Activated T-helper 1 cell treated with anti-CD3 and anti-CD28 coated beads, Interleukin-2, amount 50 U/mL, for 16 hours (primary cell): Measurements from ENCODE around the gene MOSMO.
"Not testable (repeated sequence)": the region's sequence is repeated elsewhere in the genome, so short reads cannot be mapped to it uniquely, and the experiment has no call there.

Source experiments
- DNase-seq, 2 donors: peaks; one replicate each; pipeline ENCODE4 v3.0.0-alpha.2; 2020; ENCODE audit warnings: low read depth in 1 of 2, low spot score in 1 of 2

The MOSMO gene

GRCh38 chr16:22002047-22002446, 5.9 kb upstream of the MOSMO start:
- DNase-seq, result not testable (repeated sequence)

- DNase-seq, result no peak
Measured at GRCh38 chr16:22003195-22003594, 4.7 kb upstream of the MOSMO start.

DNA sequence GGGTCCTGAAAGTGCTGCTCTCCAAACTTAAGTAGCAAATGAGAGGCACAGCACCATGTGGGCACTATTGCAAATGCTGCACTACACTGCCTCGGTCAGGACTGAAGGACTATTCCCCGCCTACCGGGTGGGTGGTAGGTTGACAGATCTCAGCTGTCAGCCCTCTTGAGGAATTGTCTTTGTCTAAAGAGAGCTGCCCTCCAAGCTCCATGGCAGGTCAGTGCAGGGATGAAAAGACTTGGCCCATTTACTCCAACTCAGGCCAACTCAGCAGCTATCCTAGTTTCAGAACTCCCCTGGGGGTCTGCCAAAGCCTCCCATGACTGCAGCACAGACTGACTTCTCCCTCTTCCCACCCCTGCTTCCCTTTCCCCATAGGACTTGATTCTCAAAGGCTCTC, 3.6 kb upstream of the MOSMO start:
- DNase-seq, result no peak

DNA sequence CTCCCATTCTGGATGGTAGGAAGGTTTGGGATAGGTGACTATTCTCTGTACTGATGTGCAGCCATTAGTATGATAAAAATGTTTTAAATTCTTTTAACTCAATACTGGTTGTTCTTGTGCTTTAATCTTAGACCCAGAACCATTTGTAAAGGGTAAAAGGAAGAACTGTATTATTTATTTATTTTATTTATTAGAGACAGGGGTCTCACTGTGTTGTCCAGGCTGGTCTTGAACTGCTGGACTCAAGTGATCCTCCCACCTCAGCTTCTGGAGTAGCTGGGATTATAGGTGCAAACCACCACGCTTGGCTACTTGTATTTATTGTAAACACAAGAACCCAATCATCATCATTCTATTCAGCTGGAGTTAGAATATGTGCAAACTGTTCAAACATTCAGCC, 2.2 kb upstream of the MOSMO start:
- DNase-seq, result no peak

GRCh38 chr16:22006636-22007035, 1.3 kb upstream of the MOSMO start:
- no peak for DNase-seq

GRCh38 chr16:22007159-22007508, 777 bp upstream of the MOSMO start:
- DNase-seq, result no peak

DNA sequence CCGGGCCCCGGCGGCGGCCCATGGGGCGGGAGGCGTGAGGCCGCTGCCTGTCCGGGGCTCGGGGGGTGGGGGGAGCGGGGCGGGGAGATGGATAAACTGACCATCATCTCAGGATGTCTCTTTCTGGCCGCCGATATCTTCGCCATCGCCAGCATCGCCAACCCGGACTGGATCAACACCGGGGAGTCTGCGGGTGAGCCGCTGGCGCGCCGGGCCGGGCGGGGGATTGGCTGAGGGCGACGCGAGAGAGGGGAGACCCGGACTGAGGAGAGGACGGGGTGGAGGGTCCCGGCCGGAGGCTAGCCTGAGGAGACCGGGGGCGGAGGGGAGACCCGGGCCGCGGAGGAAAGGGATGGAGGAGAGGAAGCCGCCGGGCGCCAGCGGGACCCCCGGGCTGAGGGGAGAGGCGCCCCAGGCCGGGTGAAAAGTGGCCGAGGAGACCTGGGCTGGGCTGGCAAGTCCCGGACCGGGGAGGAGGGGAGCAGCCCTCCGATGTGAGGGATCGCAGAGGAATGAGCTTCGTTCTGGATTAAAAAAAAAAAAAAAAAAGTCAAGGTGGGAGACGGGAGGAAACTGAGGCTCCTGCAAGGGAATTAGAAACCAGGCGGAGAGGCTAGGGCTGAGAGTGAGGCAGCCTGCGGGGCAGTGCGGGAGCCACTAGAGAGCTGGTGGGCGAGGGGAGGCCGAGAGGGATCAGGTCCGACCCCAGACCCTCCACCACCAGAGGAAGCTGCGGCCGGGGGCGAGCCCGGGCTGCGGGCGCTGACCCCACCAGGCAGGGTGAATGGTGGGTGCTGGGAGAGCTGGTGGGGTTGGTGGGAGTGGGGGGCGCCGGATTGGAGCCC, 526 bp downstream of the MOSMO start:
- peak in 1 of 2 donors; percentile 8 for DNase-seq

GRCh38 chr16:22010902-22011301, 3.0 kb downstream of the MOSMO start:
- no peak for DNase-seq

DNA sequence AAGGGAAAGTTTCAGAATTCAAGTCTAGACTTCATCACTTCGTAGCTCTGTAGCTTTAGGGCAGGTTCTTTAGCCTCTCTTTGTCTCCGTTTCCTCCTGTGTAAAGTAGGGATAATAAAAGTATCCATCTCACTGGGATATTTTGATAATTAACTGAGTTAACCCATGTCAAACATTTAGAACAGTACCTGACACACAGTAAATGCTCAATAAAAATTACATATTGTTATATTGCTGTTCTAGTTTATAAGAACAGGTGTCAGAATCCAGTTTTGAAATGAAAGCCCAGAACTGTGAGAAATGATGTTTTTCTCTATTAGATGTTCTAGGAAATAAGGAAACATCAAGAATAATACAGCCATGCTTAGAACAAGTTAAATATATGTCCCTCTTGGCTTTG, 4.3 kb downstream of the MOSMO start:
- no peak for DNase-seq

- no peak for DNase-seq
Measured at GRCh38 chr16:22013486-22013885, 5.6 kb downstream of the MOSMO start.

DNA sequence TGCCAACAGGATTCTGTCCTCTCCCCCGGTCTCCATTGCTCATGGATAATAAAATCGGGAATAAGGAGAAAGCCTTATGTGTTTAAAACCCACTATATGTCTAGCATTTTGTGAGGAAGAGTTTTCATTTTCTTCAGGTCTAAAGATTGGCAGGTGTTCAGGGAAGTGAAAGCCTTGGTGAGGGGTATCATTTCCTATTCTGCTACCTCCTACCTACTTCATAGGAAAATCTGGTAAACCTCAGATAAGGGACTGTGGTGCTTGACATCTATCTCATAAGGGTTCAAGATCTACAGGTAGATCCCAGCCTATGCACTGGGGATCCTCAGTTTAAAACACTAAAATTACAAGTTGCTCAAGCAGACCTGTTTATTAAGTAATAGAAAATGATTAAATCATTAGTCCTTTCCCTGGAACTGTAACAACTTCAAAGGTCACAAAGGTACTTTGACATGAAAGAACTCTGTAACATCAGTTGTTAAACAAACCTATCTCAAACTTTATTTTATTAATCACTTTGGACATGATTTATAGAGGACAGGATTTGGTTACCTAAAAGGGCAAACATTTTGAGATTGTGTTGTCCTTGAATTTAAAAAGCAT, 6.5 kb downstream of the MOSMO start:
- DNase-seq, result no peak

DNA sequence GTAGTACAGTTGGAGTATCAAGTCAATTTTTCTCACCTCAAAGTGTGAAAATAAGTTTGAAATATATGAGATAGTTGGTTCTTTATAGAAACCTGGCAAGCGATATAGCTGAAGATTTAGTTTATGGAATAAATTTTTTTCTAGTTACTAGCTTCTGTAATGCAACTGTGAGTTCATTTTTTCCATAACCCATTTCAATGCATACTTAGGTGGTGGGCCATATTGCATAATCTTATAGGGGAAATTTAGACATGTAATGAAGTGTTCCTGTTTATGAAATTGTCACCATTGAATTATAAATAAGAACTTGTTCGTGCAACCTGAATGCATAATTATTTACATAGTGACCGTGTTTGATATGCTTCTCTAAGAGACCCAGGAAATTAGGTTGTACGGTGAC, 9.0 kb downstream of the MOSMO start:
- DNase-seq, result no peak

GRCh38 chr16:22018559-22018958, 10.6 kb downstream of the MOSMO start:
- no peak for DNase-seq

- no peak for DNase-seq
Measured at GRCh38 chr16:22022151-22022550, 14.2 kb downstream of the MOSMO start.

DNA sequence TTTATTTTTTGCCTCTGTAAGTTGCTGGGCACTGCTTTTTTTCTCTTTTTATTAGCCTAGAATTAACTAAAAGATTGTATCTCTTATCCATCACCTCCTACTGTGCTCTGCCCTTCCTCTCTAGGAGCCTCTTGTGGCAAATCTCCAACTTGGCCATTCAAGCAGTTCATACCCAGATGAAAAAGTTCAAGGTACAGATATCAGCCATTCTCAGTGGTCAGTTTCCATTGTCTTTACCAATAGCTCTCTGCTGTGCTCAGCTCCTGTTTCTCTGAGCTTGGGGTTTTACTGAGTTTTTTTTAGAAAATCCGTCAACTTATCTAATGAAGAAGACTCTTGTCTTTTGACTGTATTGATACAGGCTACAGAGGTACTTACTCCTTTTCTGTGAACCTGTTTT, 15.6 kb downstream of the MOSMO start:
- no peak for DNase-seq

GRCh38 chr16:22024785-22025184, 16.9 kb downstream of the MOSMO start:
- DNase-seq, result not testable (repeated sequence)

- no peak for DNase-seq
Measured at GRCh38 chr16:22027633-22028032, 19.7 kb downstream of the MOSMO start.

GRCh38 chr16:22029632-22030031, 21.7 kb downstream of the MOSMO start:
- DNase-seq, result no peak

GRCh38 chr16:22030087-22030812, 22.3 kb downstream of the MOSMO start:
- no peak for DNase-seq

- no peak for DNase-seq
Measured at GRCh38 chr16:22031483-22032083, 23.7 kb downstream of the MOSMO start.

DNA sequence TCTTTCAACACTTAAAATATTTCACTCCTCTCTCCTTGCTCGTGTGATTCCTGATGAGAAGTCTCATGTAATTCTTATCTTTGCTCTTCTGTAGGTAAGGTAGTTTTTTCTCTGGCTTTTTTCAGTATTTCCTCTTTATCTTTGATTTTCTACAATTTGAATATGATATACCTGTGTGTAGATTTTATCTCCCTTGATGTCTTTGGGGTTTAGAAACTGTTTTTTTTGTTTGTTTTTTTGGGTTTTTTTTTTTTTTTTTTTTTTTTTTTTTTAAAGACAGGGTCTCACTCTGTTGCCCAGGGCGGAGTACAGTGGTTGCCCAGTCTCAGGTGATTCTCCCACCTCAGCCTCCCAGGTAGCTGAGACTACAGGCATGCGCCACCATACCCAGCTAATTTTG, 26.6 kb downstream of the MOSMO start:
- no peak for DNase-seq

DNA sequence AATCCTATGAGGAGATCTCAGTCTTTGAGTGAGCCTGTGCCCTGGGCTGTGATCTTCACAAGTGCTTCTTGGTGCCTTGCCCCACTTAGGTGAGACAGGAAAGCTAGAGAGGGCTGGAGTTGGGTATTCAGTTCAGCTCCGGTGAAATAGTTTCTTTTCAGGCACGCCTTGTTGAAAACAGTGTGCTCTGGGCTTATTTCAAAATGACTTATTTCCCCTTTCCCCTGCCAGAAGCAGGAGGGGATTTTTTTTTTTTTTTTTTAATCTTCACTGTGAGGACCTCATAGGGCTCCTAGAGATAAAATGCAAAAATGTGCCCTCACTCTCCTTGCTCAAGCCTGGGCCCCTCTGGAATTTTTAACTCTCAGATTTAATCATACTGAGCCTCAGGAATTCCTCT, 27.2 kb downstream of the MOSMO start:
- no peak for DNase-seq
